A549 treated with Hydrocortisone at 1 μM for 4 hours (cell line): ENCODE measurements around the gene ZDHHC11B. TPM values are rescaled to one million over a fixed set of nuclear protein-coding genes. Genes with fewer than 3 reads are reported as not detected.

ENCODE experiments used
- total RNA-seq: library from RNA; stranded (reverse); fragments of 200-300 nt; extraction: Qiagen RNA extraction; gene quantifications from 5 replicates; pipeline ENCODE4 v1.2.3, GENCODE V29; 2022

Gene ZDHHC11B, protein sequence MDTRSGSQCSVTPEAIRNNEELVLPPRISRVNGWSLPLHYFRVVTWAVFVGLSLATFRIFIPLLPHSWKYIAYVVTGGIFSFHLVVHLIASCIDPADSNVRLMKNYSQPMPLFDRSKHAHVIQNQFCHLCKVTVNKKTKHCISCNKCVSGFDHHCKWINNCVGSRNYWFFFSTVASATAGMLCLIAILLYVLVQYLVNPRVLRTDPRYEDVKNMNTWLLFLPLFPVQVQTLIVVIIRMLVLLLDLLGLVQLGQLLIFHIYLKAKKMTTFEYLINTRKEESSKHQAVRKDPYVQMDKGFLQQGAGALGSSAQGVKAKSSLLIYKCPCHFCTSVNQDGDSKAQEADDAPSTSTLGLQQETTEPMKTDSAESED
- 1.1 to 1.5 TPM (median 1.3 TPM) in 5 replicates for total RNA-seq

DNA sequence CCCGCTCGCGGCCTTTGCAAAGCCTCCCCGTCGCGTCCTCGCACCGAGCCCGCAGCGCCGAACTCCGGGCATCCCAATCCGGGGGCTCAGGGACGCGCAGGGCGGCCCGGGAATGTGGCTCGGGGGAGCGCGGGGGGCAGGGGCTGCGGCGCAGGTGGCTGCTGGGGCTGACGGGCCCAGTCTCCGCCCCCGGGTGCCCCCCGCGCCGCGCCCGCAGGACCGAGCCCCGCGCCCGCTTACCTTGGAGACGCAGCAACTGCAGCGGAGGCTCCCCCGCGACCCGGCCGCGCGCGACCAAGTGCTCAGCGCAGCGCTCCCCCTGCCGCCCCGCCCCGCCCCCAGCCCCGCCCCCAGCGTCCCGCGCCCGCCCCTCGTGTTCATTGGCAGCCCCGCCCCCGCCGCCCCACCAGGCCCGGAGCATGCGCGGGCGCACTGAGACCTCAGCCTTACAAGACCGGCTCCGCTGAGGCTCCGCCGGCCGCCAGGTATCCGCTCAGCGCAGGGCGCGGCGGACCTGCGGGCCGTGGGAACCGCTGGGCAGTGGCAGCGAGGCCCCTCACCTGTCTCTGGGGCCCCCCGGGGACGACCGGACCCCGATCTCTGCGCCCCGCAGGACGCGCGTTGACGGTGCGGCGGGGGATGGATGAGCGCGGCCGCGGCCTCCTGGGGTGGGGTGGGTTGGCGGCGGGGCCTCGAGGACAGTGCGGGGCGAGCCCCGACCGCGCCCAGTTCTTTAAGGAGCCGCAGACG is at the start of gene ZDHHC11B:
TSS of gene ZDHHC11B (minus strand) at position 302 of the 750 bp plus-strand sequence. CDS start 17,810 bp downstream, outside the sequence.

DNA sequence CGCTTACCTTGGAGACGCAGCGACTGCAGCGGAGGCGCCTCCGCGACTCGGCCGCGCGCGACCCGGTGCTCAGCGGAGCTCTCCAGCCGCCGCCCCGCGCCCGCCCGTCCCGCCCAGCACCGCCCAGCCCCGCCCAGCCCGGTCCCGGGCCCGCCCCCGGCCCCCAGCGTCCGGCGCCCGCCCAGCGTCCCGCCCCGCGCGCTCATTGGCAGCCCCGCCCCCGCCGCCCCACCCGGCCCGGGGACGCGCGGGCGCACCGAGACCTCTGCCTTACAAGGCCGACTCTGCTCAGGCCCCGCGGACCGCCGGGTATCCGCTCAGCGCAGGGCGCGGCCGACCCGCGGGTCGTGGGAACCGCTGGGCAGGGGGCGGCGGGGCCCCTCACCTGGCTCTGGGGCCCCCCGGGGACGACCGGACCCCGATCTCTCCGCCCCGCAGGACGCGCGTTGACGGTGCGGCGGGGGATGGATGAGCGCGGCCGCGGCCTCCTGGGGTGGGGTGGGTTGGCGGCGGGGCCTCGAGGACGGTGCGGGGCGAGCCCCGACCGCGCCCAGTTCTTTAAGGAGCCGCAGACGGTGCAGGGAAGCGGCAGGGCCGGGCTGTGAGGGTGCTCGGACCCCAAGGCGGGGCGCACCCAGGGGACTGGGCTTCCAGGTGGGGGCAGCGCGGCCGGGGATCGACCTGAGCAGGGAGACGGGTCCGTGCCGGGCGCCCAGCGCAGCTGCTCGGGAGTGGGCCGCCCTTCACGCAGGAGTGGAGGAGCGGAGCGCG is 91.1 kb downstream of the ZDHHC11B start, which contains the start of gene TPPP:
TSS of gene TPPP (minus strand) at position 82 of the 771 bp plus-strand sequence. CDS start 15,292 bp downstream, outside the sequence.

Other genes with a start within 250 kb of the ZDHHC11B start
- 8.7 to 11.1 TPM (median 10.2 TPM) in 5 replicates for gene CEP72, start 172.4 kb downstream of the ZDHHC11B start, total RNA-seq
- 6.4 to 7.4 TPM (median 7.2 TPM) in 5 replicates for gene TPPP, start 91.4 kb downstream of the ZDHHC11B start, total RNA-seq
- gene ZDHHC11, start 66.3 kb upstream of the ZDHHC11B start, total RNA-seq: 14.1 to 16.5 TPM (median 16.0 TPM) in 5 replicates
- 35.5 to 44.1 TPM (median 41.2 TPM) in 5 replicates for gene BRD9, start 108.1 kb upstream of the ZDHHC11B start, total RNA-seq
- 63.2 to 73.2 TPM (median 70.6 TPM) in 5 replicates for gene TRIP13, start 108.2 kb upstream of the ZDHHC11B start, total RNA-seq
- gene NKD2, start 224.1 kb upstream of the ZDHHC11B start, total RNA-seq: 18.4 to 22.7 TPM (median 22.2 TPM) in 5 replicates